T-helper 1 cell treated with Interleukin-12 subunit alpha and Interleukin-12 subunit beta and Interleukin-4 antibody, amounts not matched to agents 30 μg/mL and 1 μg/mL, for 36 hours (primary cell): Measurements from ENCODE around the gene PFDN1.
A peak's percentile ranks its signal among the peaks of the same experiment; 100 is the strongest.

ENCODE experiments used
- H3K27ac Mint-ChIP-seq: one replicate; pipeline ENCODE4 v1.8.0; 2021; ENCODE audit warnings: mild to moderate bottlenecking, mixed read lengths
- H3K27me3 Mint-ChIP-seq: one replicate; pipeline ENCODE4 v1.8.0; 2021; ENCODE audit warnings: low read depth, mixed read lengths
- H3K36me3 Mint-ChIP-seq: one replicate; pipeline ENCODE4 v1.8.0; 2021; ENCODE audit warnings: low read depth, mixed read lengths
- H3K4me1 Mint-ChIP-seq: one replicate; pipeline ENCODE4 v1.8.0; 2021; ENCODE audit warnings: low read depth, mixed read lengths
- H3K4me3 Mint-ChIP-seq: one replicate; pipeline ENCODE4 v1.8.0; 2021; ENCODE audit warnings: mild to moderate bottlenecking, moderate library complexity, mixed read lengths
- H3K9me3 Mint-ChIP-seq: one replicate; pipeline ENCODE4 v1.8.0; 2021; ENCODE audit warnings: mixed read lengths

Gene PFDN1

GRCh38 chr5:140339636-140340035, 36.7 kb upstream of the PFDN1 start:
- Mint-ChIP-seq H3K9me3 (no peaks in the 10 kb centered on the region), H3K27me3 (no peaks in the 10 kb centered on the region)

GRCh38 chr5:140338908-140339307, 36.0 kb upstream of the PFDN1 start:
- no peaks in the 10 kb centered on the region for H3K9me3 Mint-ChIP-seq
- peaks cover 57% of the 10 kb centered on the region for H3K36me3 Mint-ChIP-seq
- H3K4me3 Mint-ChIP-seq: peak overlapping the region; percentile 23
- peaks cover 59% of the 10 kb centered on the region for H3K4me1 Mint-ChIP-seq
- peak overlapping the region; percentile 63 for H3K27ac Mint-ChIP-seq
- H3K27me3 Mint-ChIP-seq: no peaks in the 10 kb centered on the region

More at GRCh38 chr5:140339636-140340035, 36.7 kb upstream of the PFDN1 start:
- Mint-ChIP-seq H3K27ac (peak overlapping the region; percentile 45), H3K36me3 (peaks cover 54% of the 10 kb centered on the region), H3K4me3 (peak overlapping the region; percentile 10), H3K4me1 (peaks cover 63% of the 10 kb centered on the region)

- Mint-ChIP-seq H3K4me3 (no peak overlapping the region), H3K9me3 (no peaks in the 10 kb centered on the region), H3K27ac (peak overlapping the region; percentile 15), H3K27me3 (no peaks in the 10 kb centered on the region), H3K36me3 (peaks cover 61% of the 10 kb centered on the region), H3K4me1 (peaks cover 56% of the 10 kb centered on the region)
Measured at GRCh38 chr5:140338336-140338735, 35.4 kb upstream of the PFDN1 start.

- H3K36me3 Mint-ChIP-seq: peaks cover 66% of the 10 kb centered on the region
- peak overlapping the region; percentile 31 for H3K27ac Mint-ChIP-seq
Measured at GRCh38 chr5:140337880-140338279, 35.0 kb upstream of the PFDN1 start.

GRCh38 chr5:140336388-140336787, 33.5 kb upstream of the PFDN1 start:
- peak overlapping the region; percentile 3 for H3K27ac Mint-ChIP-seq
- H3K36me3 Mint-ChIP-seq: peaks cover 71% of the 10 kb centered on the region
- no peak overlapping the region for H3K4me3 Mint-ChIP-seq
- no peaks in the 10 kb centered on the region for H3K9me3 Mint-ChIP-seq
- H3K4me1 Mint-ChIP-seq: peaks cover 39% of the 10 kb centered on the region
- H3K27me3 Mint-ChIP-seq: no peaks in the 10 kb centered on the region

More at GRCh38 chr5:140337880-140338279, 35.0 kb upstream of the PFDN1 start:
- Mint-ChIP-seq H3K4me3 (no peak overlapping the region), H3K9me3 (no peaks in the 10 kb centered on the region), H3K4me1 (peaks cover 51% of the 10 kb centered on the region), H3K27me3 (no peaks in the 10 kb centered on the region)

GRCh38 chr5:140331638-140332037, 28.7 kb upstream of the PFDN1 start:
- H3K9me3 Mint-ChIP-seq: no peaks in the 10 kb centered on the region
- H3K36me3 Mint-ChIP-seq: peaks cover 46% of the 10 kb centered on the region
- no peak overlapping the region for H3K4me3 Mint-ChIP-seq
- no peaks in the 10 kb centered on the region for H3K27me3 Mint-ChIP-seq
- no peak overlapping the region for H3K27ac Mint-ChIP-seq
- peaks cover 13% of the 10 kb centered on the region for H3K4me1 Mint-ChIP-seq

- Mint-ChIP-seq H3K27ac (no peak overlapping the region), H3K36me3 (peaks cover 33% of the 10 kb centered on the region), H3K27me3 (no peaks in the 10 kb centered on the region), H3K4me3 (no peak overlapping the region), H3K9me3 (no peaks in the 10 kb centered on the region), H3K4me1 (peaks cover 4% of the 10 kb centered on the region)
Measured at GRCh38 chr5:140329739-140330481, 27.0 kb upstream of the PFDN1 start.

- Mint-ChIP-seq H3K27ac (no peak overlapping the region), H3K36me3 (peaks cover 17% of the 10 kb centered on the region), H3K9me3 (no peaks in the 10 kb centered on the region), H3K4me3 (no peak overlapping the region), H3K4me1 (peaks cover 2% of the 10 kb centered on the region), H3K27me3 (no peaks in the 10 kb centered on the region)
Measured at GRCh38 chr5:140328036-140328764, 25.3 kb upstream of the PFDN1 start.

- H3K27me3 Mint-ChIP-seq: no peaks in the 10 kb centered on the region
- peaks cover 11% of the 10 kb centered on the region for H3K36me3 Mint-ChIP-seq
- no peak overlapping the region for H3K4me3 Mint-ChIP-seq
- no peaks in the 10 kb centered on the region for H3K9me3 Mint-ChIP-seq
- H3K27ac Mint-ChIP-seq: no peak overlapping the region
- H3K4me1 Mint-ChIP-seq: peaks cover 2% of the 10 kb centered on the region
Measured at GRCh38 chr5:140327589-140327988, 24.7 kb upstream of the PFDN1 start.

- Mint-ChIP-seq H3K4me1 (peaks cover 2% of the 10 kb centered on the region), H3K4me3 (no peak overlapping the region), H3K9me3 (no peaks in the 10 kb centered on the region), H3K36me3 (peaks cover 2% of the 10 kb centered on the region), H3K27ac (no peak overlapping the region), H3K27me3 (no peaks in the 10 kb centered on the region)
Measured at GRCh38 chr5:140325486-140325885, 22.6 kb upstream of the PFDN1 start.

GRCh38 chr5:140324617-140325241, 21.8 kb upstream of the PFDN1 start:
- Mint-ChIP-seq H3K27ac (no peak overlapping the region), H3K4me3 (no peak overlapping the region), H3K27me3 (no peaks in the 10 kb centered on the region), H3K4me1 (peaks cover 2% of the 10 kb centered on the region), H3K9me3 (no peaks in the 10 kb centered on the region), H3K36me3 (peaks cover 2% of the 10 kb centered on the region)

- H3K4me3 Mint-ChIP-seq: no peak overlapping the region
- peaks cover 2% of the 10 kb centered on the region for H3K4me1 Mint-ChIP-seq
- no peaks in the 10 kb centered on the region for H3K27me3 Mint-ChIP-seq
- peaks cover 2% of the 10 kb centered on the region for H3K36me3 Mint-ChIP-seq
- no peak overlapping the region for H3K27ac Mint-ChIP-seq
- H3K9me3 Mint-ChIP-seq: no peaks in the 10 kb centered on the region
Measured at GRCh38 chr5:140324041-140324600, 21.2 kb upstream of the PFDN1 start.

- Mint-ChIP-seq H3K27ac (no peak overlapping the region), H3K4me3 (no peak overlapping the region), H3K4me1 (peaks cover 2% of the 10 kb centered on the region), H3K27me3 (no peaks in the 10 kb centered on the region), H3K36me3 (peaks cover 2% of the 10 kb centered on the region), H3K9me3 (no peaks in the 10 kb centered on the region)
Measured at GRCh38 chr5:140322751-140323731, 20.1 kb upstream of the PFDN1 start.
